NCI-H128 (cell line): ENCODE measurements around the gene TRIM21.
"Not testable (repeated sequence)": the region's sequence is repeated elsewhere in the genome, so short reads cannot be mapped to it uniquely, and the experiment has no call there.

Experiments
- DNase-seq: peaks from one replicate; lab custom pipeline; 2025; ENCODE audit not compliant: unreplicated experiment; lab: John Stamatoyannopoulos, UW

TRIM21 gene

GRCh38 chr11:4393209-4393857, at the start of gene TRIM21:
Gene TRIM21 (minus strand): TSS chr11:4393702. CDS start chr11:4390409, 3,293 bp downstream.
- DNase-seq, result no peak

- no peak for DNase-seq
Measured at GRCh38 chr11:4441515-4441914, 48.0 kb upstream of the TRIM21 start.

GRCh38 chr11:4436411-4436810, 42.9 kb upstream of the TRIM21 start:
- DNase-seq, result no peak

- no peak for DNase-seq
Measured at GRCh38 chr11:4433856-4434255, 40.4 kb upstream of the TRIM21 start.

- no peak for DNase-seq
Measured at GRCh38 chr11:4430051-4430450, 36.5 kb upstream of the TRIM21 start.

GRCh38 chr11:4418403-4418802, 24.9 kb upstream of the TRIM21 start:
- no peak for DNase-seq

- no peak for DNase-seq
Measured at GRCh38 chr11:4416816-4417215, 23.3 kb upstream of the TRIM21 start.

GRCh38 chr11:4416306-4416705, 22.8 kb upstream of the TRIM21 start:
- DNase-seq, result no peak

- DNase-seq, result not testable (repeated sequence)
Measured at GRCh38 chr11:4406206-4406605, 12.7 kb upstream of the TRIM21 start.

GRCh38 chr11:4393858-4394223, 339 bp upstream of the TRIM21 start:
- no peak for DNase-seq

GRCh38 chr11:4388221-4388620, 5.3 kb downstream of the TRIM21 start:
- DNase-seq, result no peak

GRCh38 chr11:4385978-4386740, 7.3 kb downstream of the TRIM21 start:
- no peak for DNase-seq

GRCh38 chr11:4381901-4382300, 11.6 kb downstream of the TRIM21 start:
- no peak for DNase-seq

GRCh38 chr11:4375431-4376140, 17.9 kb downstream of the TRIM21 start:
- no peak for DNase-seq

GRCh38 chr11:4370166-4370565, 23.3 kb downstream of the TRIM21 start:
- no peak for DNase-seq

GRCh38 chr11:4368286-4368685, 25.2 kb downstream of the TRIM21 start, which contains the start of gene OR52B4:
Gene OR52B4 (minus strand): TSS chr11:4368386. CDS start chr11:4368295, 91 bp downstream.
- DNase-seq, result no peak

GRCh38 chr11:4348142-4348541, 45.4 kb downstream of the TRIM21 start:
- not testable (repeated sequence) for DNase-seq

- DNase-seq, result not testable (repeated sequence)
Measured at GRCh38 chr11:4345366-4345765, 48.1 kb downstream of the TRIM21 start.
